LNCaP clone FGC (cell line): ENCODE data around the gene ARL15.

Experiments used
- DNase-seq: peaks from one replicate; pipeline ENCODE4 v3.0.0-alpha.2; 2011; ENCODE audit warnings: low read depth
- H3K4me3 ChIP-seq: 2 replicates; pipeline ENCODE4 v1.5.1; 2011; ENCODE audit warnings: mild to moderate bottlenecking, low read depth, low read length, control low read depth
- TF ChIP-seq, protein P1 (sequence below): IDR thresholded peaks from 2 replicates; pipeline ENCODE4 v1.5.1; 2012; ENCODE audit warnings: mild to moderate bottlenecking; ENCODE audit not compliant: control insufficient read depth, insufficient read depth; ENCODE audit errors: extremely low read depth

The ARL15 gene

GRCh38 chr5:54171645-54172384, 138.6 kb downstream of the ARL15 start:
- no peak overlapping the region for H3K4me3 ChIP-seq
- no peak for DNase-seq
- TF ChIP-seq, protein P1, sequence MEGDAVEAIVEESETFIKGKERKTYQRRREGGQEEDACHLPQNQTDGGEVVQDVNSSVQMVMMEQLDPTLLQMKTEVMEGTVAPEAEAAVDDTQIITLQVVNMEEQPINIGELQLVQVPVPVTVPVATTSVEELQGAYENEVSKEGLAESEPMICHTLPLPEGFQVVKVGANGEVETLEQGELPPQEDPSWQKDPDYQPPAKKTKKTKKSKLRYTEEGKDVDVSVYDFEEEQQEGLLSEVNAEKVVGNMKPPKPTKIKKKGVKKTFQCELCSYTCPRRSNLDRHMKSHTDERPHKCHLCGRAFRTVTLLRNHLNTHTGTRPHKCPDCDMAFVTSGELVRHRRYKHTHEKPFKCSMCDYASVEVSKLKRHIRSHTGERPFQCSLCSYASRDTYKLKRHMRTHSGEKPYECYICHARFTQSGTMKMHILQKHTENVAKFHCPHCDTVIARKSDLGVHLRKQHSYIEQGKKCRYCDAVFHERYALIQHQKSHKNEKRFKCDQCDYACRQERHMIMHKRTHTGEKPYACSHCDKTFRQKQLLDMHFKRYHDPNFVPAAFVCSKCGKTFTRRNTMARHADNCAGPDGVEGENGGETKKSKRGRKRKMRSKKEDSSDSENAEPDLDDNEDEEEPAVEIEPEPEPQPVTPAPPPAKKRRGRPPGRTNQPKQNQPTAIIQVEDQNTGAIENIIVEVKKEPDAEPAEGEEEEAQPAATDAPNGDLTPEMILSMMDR, result no peak

- TF ChIP-seq, protein P1, result no peak
- no peak for DNase-seq
- no peak overlapping the region for H3K4me3 ChIP-seq
Observed at GRCh38 chr5:54165687-54166086, 144.7 kb downstream of the ARL15 start.

GRCh38 chr5:54162184-54162583, 148.2 kb downstream of the ARL15 start:
- TF ChIP-seq, protein P1, result no peak
- DNase-seq, result no peak
- no peak overlapping the region for H3K4me3 ChIP-seq

- no peak for DNase-seq
- TF ChIP-seq, protein P1, result no peak
- no peak overlapping the region for H3K4me3 ChIP-seq
Observed at GRCh38 chr5:54160329-54160728, 150.0 kb downstream of the ARL15 start.

- no peak overlapping the region for H3K4me3 ChIP-seq
- DNase-seq, result no peak
- TF ChIP-seq, protein P1, result no peak
Observed at GRCh38 chr5:54159893-54160195, 150.5 kb downstream of the ARL15 start.

- H3K4me3 ChIP-seq, result no peak overlapping the region
- TF ChIP-seq, protein P1, result peak; percentile 16; the same call in 1 of the 2 replicates
- no peak for DNase-seq
Observed at GRCh38 chr5:54159153-54159892, 151.1 kb downstream of the ARL15 start.

GRCh38 chr5:54156577-54156976, 153.8 kb downstream of the ARL15 start:
- no peak for DNase-seq
- H3K4me3 ChIP-seq, result no peak overlapping the region
- TF ChIP-seq, protein P1, result no peak
